ELR (cell line): Measurements from ENCODE around the gene MYH3.

Source experiments
- DNase-seq: peaks from one replicate; pipeline ENCODE4 v3.0.0-alpha.2; 2015; ENCODE audit warnings: low read depth

MYH3 gene

DNA sequence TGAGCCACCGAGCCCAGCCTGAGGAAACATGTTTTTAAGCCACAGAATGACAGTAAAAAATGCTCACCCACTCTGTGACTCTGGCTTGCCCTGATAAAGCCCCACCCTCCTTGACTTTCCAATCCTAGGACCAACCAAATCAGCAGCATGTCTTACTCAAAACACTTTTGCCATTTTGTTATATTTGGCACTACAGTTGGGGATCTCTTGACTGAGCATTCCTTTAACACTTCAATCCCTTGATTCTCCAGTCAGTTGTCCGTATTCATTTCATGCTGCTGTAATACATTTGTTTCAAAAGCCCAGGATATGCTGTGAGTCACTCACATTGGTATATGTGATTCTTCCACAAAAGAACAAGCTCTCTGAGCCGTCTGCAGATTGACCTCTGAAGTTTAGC lies 8.2 kb downstream of the MYH3 start:
- DNase-seq: peak; percentile 28

GRCh38 chr17:10648381-10648780 lies 8.7 kb downstream of the MYH3 start:
- DNase-seq: no peak

- peak; percentile 70 for DNase-seq
Measured at GRCh38 chr17:10646392-10646990, 10.6 kb downstream of the MYH3 start.

GRCh38 chr17:10640475-10640874 lies 16.6 kb downstream of the MYH3 start:
- no peak for DNase-seq

DNA sequence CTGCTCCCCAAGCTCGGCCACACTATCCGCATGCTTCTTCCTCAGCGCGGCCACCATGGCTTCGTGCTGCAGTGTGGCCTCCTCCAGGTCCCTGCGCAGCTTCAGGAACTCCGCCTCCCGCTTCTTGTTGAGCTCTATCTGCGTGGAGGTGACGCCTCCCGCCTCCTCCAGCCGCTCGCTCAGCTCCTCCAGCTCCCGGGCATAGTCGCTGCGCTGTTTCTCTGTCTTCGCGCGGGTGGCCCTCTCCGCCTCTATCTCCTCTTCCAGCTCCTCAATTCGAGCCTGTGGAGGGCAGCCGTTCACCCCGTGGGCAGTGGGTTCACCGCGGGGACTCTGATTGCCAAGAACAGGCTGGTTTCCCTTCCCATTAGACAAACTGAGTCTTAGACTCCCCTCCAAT lies 19.0 kb downstream of the MYH3 start:
- DNase-seq: no peak

DNA sequence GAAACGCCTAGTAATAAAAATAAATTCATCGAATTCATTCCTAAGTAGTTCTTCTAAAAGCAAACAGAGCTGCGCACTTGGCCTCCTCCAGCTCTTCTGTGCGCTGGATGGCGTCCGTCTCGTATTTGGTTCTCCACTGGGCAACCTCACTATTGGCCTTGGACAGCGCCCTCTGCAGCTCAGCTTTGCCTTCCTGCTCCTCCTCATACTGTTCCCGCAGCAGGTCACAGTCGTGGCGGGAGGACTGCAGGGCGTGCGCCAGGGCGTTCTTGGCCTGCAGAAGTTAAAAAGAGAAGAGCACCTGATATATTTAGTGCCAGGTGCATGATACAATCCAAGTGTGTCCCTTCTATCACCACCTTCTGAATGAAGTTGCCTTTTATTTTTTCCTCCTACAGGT lies 21.8 kb downstream of the MYH3 start:
- DNase-seq: no peak

GRCh38 chr17:10633738-10634379 lies 23.2 kb downstream of the MYH3 start:
- DNase-seq: no peak

DNA sequence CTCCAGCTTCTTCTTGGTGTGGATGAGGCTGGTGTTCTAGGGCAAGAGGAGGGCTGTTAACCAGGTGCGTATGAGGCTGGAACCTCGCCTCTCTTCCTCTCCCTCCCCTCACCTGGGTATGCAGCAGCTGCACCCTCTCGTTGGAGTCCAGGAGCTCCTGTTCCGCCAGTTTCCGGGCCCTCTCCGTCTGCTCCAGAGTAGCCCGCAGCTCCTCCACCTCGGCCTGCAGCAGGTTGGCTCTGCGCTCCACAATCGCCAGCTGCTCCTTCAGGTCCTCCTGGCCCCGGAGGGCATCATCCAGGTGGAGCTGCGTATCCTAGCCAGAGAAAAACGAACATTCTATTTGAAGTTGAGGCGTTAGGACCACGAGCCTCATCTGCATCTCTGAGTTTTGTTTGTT lies 25.4 kb downstream of the MYH3 start:
- DNase-seq: no peak

GRCh38 chr17:10631048-10631700 lies 25.9 kb downstream of the MYH3 start:
- peak; percentile 42 for DNase-seq

GRCh38 chr17:10629706-10630105 lies 27.4 kb downstream of the MYH3 start:
- no peak for DNase-seq

- DNase-seq: peak; percentile 18
Measured at GRCh38 chr17:10628756-10629155, 28.4 kb downstream of the MYH3 start.

DNA sequence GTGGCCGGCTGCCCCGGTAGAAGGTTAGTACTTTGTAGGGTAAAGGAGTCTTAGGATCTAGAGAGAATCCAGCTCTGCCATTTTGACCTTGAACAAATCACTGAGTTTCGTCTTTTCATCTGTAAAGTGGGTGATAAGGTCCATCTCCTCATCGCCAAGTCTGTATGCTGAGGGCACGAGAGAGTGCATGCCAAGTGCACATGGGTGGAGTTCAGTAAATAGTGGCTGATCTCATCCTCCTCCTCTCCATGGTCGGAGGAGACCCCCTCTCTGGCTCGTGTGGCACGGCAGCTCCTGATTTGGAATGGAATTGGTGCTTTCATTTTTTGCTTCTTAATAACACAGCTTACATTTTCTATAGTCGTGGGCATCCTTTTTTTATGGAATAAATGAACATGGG lies 30.7 kb downstream of the MYH3 start:
- no peak for DNase-seq

DNA sequence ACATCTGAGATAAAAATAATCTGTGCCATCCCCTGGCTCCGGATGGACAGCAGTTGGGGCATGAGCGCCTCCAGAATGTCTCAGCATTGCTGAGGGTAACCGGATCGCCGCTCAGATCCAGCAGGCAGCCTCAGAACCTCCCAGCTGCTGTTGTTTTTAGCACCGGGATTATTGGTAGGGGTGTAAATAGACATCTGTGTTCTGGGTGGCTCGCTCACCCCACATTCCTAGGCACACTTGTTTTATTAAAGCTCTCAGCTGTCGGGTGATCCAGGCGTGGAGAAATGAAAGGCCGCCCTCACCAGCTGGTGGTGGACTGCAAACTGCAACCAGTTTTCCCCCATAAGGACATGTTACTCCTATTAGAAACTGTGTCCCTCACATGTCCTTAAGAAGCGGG lies 32.1 kb downstream of the MYH3 start:
- no peak for DNase-seq

- DNase-seq: no peak
Measured at GRCh38 chr17:10623737-10624338, 33.3 kb downstream of the MYH3 start.

DNA sequence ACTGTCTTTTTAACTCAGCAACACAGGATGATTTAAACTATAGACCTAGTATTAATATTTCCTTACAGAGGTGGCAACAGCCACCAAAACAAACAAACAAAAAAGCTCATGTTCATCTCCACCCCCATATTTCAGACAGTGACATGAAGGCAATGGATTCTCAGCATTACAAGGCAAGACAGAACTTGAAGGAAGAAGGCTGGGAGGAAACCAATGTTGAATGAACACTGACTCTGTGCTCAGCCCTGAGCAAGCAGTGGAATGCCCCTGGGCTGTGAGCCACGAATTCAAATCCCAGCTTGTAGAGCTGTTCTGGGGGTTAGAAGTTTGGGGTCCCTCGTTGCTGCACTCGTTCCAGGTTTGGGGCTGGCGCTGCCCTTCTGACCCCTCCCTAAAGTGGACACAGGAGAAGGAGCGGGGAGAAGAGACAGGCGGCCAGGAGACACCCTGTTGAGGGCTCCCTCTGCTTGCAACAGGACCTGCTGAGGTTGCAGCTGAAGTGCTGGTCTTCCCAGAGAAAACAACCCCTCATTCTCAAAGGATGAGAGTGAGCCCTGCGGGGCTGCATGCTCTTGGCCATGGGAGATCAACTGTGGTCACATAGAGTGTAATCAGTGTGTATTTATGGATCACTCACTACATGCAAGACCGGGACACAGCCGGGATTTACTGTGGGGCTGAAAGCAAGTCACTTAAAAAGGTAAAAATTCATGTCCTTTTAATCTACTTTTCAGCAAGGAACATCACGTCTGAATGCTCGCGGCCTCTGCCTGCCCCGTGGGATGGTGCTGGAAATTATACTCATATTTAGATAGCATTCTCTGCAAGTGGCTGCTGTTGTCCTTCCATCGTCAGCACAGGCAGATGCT lies 34.3 kb downstream of the MYH3 start:
- peak; percentile 36 for DNase-seq

GRCh38 chr17:10621397-10621796 lies 35.7 kb downstream of the MYH3 start:
- DNase-seq: no peak

DNA sequence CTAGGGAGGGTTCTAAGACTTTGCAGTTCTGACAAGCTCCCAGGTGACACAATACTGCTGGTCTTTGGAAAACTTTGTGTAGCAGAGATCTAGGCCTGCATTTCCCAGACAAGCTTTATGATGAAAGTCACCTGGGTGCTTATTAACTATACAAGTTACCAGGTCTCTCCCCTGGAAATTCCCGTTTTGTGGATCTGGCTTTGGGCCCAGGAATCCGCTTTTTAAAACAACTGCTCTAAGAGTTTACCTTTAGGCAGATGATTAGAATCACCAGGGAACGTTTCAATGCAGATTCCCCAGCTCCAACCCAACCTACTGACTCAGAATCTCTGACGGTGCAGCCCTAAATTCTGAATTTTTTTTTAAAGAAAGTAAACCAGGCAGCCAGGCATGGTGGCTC lies 36.3 kb downstream of the MYH3 start:
- no peak for DNase-seq

- peak; percentile 74 for DNase-seq
Measured at GRCh38 chr17:10618202-10618635, 38.9 kb downstream of the MYH3 start.

DNA sequence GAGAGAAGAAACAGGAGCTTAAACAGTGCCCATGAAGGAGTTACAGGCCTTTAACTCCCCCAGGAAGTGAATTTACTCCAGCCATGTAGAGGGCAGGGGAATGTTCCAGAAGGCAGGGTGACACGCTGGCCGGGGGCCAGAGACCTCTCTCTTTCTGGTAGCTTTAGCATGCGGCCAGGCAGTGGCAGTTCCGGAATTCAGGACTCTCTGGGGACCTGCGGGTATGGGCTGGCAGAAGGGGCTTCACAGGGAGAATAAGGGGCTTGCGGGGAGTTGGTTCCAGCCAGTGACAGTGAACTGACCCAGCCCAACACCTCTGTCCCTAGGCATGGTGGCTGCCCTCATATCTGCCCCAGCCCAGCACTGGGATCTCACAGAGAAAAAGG lies 40.0 kb downstream of the MYH3 start:
- DNase-seq: no peak

- peak; percentile 79 for DNase-seq
Measured at GRCh38 chr17:10616502-10617119, 40.5 kb downstream of the MYH3 start.

DNA sequence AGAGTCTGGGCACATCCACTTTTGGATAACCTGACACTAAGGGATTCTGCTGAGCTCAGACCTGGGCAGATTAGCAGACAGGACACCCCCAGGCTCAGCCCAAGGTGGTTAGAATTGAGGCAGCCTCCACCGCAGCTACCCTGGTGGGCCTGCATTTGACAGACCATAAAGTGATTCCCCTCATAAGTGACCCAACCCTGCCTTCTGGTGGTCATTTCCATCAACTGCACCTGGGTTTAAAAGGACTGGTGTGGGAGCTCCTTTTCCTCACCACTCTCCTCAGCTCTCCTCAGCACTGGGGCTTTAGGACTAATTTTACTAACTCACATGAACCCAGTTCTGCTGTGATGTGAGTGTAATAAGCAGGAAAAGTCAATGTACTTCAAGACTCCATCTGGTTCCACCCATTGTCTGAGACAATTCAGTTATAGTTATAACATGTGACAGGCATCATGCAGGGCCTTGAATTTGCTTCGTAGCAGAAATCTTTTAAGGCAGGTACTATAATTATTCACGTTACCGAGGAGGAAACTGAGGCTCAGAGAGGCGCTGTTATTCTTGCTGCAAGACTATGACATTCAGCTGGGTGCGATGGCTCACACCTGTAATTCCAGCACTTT lies 42.5 kb downstream of the MYH3 start:
- peak; percentile 63 for DNase-seq
